ENCODE data around the gene SDK1. TPM values are rescaled to one million over a fixed set of nuclear protein-coding genes. Genes with fewer than 3 reads are reported as not detected.

Gene SDK1
- polyA plus RNA-seq, 2 of the 4 experiments (the other 2 are of a cell fraction) = 0.12 to 0.28 TPM

GRCh38 chr7:4123823-4124222 is 822.8 kb downstream of the SDK1 start:
- DNase-seq (ENCODE audit: low read depth in 1 of 2, low spot score in 1 of 2) (no peak), FAIRE-seq (no peak), ATAC-seq (no peak)
- ChIA-PET CTCF (no interaction called here), POLR2A (no interaction called here)
- Histone ChIP-seq H3K4me1 (no peaks in the 10 kb centered on the region), H3K4me3 (no peak overlapping the region), H3K9me3 (peaks cover 25% of the 10 kb centered on the region), H3K4me2 (no peak overlapping the region), H3K27ac (no peak overlapping the region)
- no peak for TF ChIP-seq FOXS1 (CRISPR knock-in tag; IDR thresholded peaks at IDR 0.05)
- no peak for TF ChIP-seq ZC3H11A (IDR thresholded peaks at IDR 0.05)
- no peak for TF ChIP-seq EP300 (IDR thresholded peaks at IDR 0.05)
- TF ChIP-seq PHF8 (IDR thresholded peaks at IDR 0.05; ENCODE audit: borderline replicate concordance, low read depth) = no peak
- TF ChIP-seq RNF2 (IDR thresholded peaks at IDR 0.05; ENCODE audit: borderline replicate concordance, low read depth) = no peak
- TF ChIP-seq NR3C1 (IDR thresholded peaks at IDR 0.05) = no peak
- 29% methylated on average over 8 of the region's 8 CpGs for WGBS (ENCODE audit: missing lambda C conversion rate)

DNA sequence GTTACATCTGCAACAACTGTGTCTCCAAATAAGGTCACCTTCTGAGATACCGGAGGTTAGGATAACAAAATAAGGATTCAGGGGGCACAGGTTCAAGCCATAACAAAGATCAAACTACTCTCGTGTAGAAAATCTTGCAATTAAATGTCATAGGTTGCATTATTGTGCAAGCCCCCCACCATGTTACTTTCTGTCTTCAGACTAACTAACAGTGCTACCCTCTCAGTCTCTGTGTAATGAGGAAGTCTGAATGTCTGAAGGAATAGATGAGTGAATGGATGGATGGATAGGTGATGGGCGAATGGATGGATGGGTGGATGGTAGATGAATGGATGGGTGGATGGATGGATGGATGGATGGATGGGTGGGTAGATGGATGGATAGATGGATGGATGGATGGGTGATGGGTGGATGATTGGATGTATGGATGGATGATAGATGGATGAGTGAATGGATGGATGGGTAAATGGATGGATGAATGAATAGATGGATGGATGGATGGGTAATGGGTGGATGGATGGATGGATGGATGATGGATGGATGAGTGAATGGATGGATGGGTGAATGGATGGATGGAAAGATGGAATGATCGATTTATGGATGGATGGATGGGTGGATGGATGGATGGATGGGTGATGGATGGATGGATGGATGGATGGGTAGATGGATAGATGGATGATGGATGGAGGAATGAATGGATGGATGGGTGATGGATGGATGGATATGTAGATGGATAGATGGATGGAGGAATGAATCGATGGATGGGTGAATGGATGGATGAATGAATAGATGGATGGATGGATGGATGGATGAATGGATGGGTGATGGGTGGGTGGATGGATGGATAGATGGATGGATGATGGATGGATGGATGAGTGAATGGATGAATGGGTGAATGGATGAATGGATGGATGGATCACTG is 823.8 kb downstream of the SDK1 start:
- no peak for DNase-seq (ENCODE audit: low read depth in 1 of 2, low spot score in 1 of 2)
- POLR2A ChIA-PET = no interaction called here
- WGBS (ENCODE audit: missing lambda C conversion rate) = 26% methylated on average over 5 of the region's 5 CpGs

DNA sequence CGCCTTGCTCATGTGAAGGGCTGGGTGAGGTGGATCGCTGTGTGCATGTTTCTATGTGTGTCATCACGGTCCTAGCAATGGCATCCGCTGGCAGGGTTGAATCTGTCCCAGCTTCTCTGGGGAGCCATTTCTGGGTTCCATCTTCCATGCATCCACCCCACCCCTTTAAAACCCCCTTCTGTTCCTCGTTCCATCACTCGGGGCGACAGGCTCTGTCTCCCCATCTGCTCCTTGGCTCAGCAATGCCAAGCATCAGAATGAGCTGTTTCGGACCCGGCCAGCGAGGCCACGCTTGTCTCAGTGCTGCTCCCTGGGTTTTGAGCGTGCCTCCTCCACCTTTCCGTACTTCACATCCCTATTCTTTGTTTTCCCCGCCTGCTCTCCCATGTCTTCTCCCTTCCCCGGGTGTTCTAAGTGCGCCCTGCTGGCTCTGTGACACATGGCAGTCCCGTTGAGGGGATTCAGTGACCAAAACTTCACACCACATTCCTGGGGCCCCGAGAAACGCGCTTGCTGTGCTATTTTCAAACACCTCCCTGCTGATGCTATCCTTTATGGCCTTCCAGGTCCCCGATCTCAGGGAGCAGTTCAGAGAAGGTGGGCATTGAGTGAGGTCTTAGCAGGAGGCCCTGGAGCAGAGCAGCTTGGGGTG is 827.0 kb downstream of the SDK1 start:
- no peak for ATAC-seq
- H3K4me1 ChIP-seq = no peaks in the 10 kb centered on the region
- DNase-seq (ENCODE audit: low read depth in 1 of 2, low spot score in 1 of 2) = no peak
- ChIA-PET CTCF (interaction anchor here (0.9 to 1.1 kb wide), 3 partner anchors 9 to 79 kb away, joined by 3 read pairs; no protein-coding TSS in a partner anchor), POLR2A (no interaction called here)
- H3K4me2 ChIP-seq = no peak overlapping the region
- TF ChIP-seq FOSB (CRISPR knock-in tag; IDR thresholded peaks at IDR 0.05) (no peak), RNF2 (IDR thresholded peaks at IDR 0.05; ENCODE audit: borderline replicate concordance, low read depth) (no peak), MAZ (IDR thresholded peaks at IDR 0.05; ENCODE audit: borderline replicate concordance, low read depth, low read length) (no peak), RCOR1 (IDR thresholded peaks at IDR 0.05; ENCODE audit: low read depth, low read length) (no peak), KDM1A (IDR thresholded peaks at IDR 0.05; ENCODE audit: low read depth) (no peak), NFE2L2 (conservative IDR thresholded peaks at IDR 0.05; ENCODE audit: low read length) (no peak), POLR2A (IDR thresholded peaks at IDR 0.05; ENCODE audit: low read length) (no peak), CHD2 (IDR thresholded peaks at IDR 0.05; ENCODE audit: low read length, partially characterized antibody) (no peak)
- TF ChIP-seq, protein P1, sequence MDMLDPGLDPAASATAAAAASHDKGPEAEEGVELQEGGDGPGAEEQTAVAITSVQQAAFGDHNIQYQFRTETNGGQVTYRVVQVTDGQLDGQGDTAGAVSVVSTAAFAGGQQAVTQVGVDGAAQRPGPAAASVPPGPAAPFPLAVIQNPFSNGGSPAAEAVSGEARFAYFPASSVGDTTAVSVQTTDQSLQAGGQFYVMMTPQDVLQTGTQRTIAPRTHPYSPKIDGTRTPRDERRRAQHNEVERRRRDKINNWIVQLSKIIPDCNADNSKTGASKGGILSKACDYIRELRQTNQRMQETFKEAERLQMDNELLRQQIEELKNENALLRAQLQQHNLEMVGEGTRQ (IDR thresholded peaks at IDR 0.05) = no peak
- TF ChIP-seq, protein P2, sequence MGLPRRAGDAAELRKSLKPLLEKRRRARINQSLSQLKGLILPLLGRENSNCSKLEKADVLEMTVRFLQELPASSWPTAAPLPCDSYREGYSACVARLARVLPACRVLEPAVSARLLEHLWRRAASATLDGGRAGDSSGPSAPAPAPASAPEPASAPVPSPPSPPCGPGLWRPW (IDR thresholded peaks at IDR 0.05) = no peak
- TF ChIP-seq, protein P3, sequence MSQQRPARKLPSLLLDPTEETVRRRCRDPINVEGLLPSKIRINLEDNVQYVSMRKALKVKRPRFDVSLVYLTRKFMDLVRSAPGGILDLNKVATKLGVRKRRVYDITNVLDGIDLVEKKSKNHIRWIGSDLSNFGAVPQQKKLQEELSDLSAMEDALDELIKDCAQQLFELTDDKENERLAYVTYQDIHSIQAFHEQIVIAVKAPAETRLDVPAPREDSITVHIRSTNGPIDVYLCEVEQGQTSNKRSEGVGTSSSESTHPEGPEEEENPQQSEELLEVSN (IDR thresholded peaks at IDR 0.05; ENCODE audit: borderline replicate concordance, low read depth) = no peak
- WGBS (ENCODE audit: missing lambda C conversion rate) = 17% methylated on average over 21 of the region's 21 CpGs
- H3K27ac ChIP-seq = no peak overlapping the region
- no peak for FAIRE-seq
- peaks cover 5% of the 10 kb centered on the region; the same call in 2 of the 3 replicates for H3K9me3 ChIP-seq
- no peak overlapping the region for H3K4me3 ChIP-seq

More for the DNA sequence above, 823.8 kb downstream of the SDK1 start:
- H3K9me3 ChIP-seq = peaks cover 16% of the 10 kb centered on the region
- no peak overlapping the region for H3K4me2 ChIP-seq
- TF ChIP-seq, protein P2 (IDR thresholded peaks at IDR 0.05) = no peak
- FAIRE-seq (no peak), ATAC-seq (no peak)
- no peak overlapping the region for H3K4me3 ChIP-seq
- CTCF ChIA-PET = no interaction called here
- H3K27ac ChIP-seq = no peak overlapping the region
- no peaks in the 10 kb centered on the region for H3K4me1 ChIP-seq

Measured in A549 (cell line).